ENCODE measurements around the gene UBA1.

Gene UBA1

GRCh38 chrX:47189906-47190305 is 3.7 kb upstream of the UBA1 start:
- no peak for DNase-seq (ENCODE audit: low spot score)

GRCh38 chrX:47190445-47191269 is 3.0 kb upstream of the UBA1 start:
- peak; percentile 96 for DNase-seq (ENCODE audit: low spot score)

- peak; percentile 84 for DNase-seq (ENCODE audit: low spot score)
Observed at GRCh38 chrX:47191331-47191730, 2.3 kb upstream of the UBA1 start.

GRCh38 chrX:47191806-47192401 is 1.7 kb upstream of the UBA1 start:
- DNase-seq (ENCODE audit: low spot score): no peak

GRCh38 chrX:47194194-47194787 is 662 bp downstream of the UBA1 start:
- DNase-seq (ENCODE audit: low spot score): no peak

GRCh38 chrX:47196098-47196497 is 2.5 kb downstream of the UBA1 start:
- no peak for DNase-seq (ENCODE audit: low spot score)

GRCh38 chrX:47197526-47197925 is 3.9 kb downstream of the UBA1 start:
- DNase-seq (ENCODE audit: low spot score): no peak

- DNase-seq (ENCODE audit: low spot score): no peak
Observed at GRCh38 chrX:47198026-47198686, 4.5 kb downstream of the UBA1 start.

GRCh38 chrX:47198687-47199080 is 5.1 kb downstream of the UBA1 start:
- no peak for DNase-seq (ENCODE audit: low spot score)

GRCh38 chrX:47199286-47199685 is 5.7 kb downstream of the UBA1 start:
- no peak for DNase-seq (ENCODE audit: low spot score)

GRCh38 chrX:47200385-47201150 is 6.9 kb downstream of the UBA1 start:
- no peak for DNase-seq (ENCODE audit: low spot score)

- DNase-seq (ENCODE audit: low spot score): no peak
Observed at GRCh38 chrX:47201345-47201944, 7.8 kb downstream of the UBA1 start.

- DNase-seq (ENCODE audit: low spot score): no peak
Observed at GRCh38 chrX:47202316-47202715, 8.7 kb downstream of the UBA1 start.

- DNase-seq (ENCODE audit: low spot score): no peak
Observed at GRCh38 chrX:47202877-47203276, 9.2 kb downstream of the UBA1 start.

- no peak for DNase-seq (ENCODE audit: low spot score)
Observed at GRCh38 chrX:47204970-47205369, 11.3 kb downstream of the UBA1 start.

GRCh38 chrX:47206316-47206715 is 12.7 kb downstream of the UBA1 start:
- DNase-seq (ENCODE audit: low spot score): no peak

- DNase-seq (ENCODE audit: low spot score): no peak
Observed at GRCh38 chrX:47208108-47208507, 14.5 kb downstream of the UBA1 start.

- DNase-seq (ENCODE audit: low spot score): no peak
Observed at GRCh38 chrX:47209508-47210238, 16.0 kb downstream of the UBA1 start.

GRCh38 chrX:47210661-47211425 is 17.2 kb downstream of the UBA1 start:
- no peak for DNase-seq (ENCODE audit: low spot score)

Measured in SW480 (cell line).